ENCODE measurements around the gene UBN1.

DNA sequence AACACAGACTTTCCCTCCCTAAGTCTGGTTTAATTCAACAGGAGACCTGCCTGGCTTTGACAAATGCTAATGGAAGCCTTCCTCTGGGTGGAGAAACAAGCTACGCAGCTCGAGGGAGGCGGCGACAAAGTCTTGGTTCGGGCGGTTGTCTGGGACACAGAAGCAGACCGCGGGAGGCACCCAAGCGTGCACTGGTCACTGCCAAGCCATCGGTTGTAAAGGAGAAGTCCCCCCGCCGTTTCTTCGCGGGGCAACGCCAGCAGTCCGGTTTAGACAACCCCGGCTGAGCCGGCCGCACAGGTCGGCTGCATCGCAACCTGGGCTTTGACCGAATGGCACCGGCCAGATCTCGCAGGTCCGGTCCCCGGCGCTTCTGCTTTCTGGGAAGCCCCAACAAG lies 779 bp upstream of the UBN1 start:
- TF ChIP-seq, protein P1, sequence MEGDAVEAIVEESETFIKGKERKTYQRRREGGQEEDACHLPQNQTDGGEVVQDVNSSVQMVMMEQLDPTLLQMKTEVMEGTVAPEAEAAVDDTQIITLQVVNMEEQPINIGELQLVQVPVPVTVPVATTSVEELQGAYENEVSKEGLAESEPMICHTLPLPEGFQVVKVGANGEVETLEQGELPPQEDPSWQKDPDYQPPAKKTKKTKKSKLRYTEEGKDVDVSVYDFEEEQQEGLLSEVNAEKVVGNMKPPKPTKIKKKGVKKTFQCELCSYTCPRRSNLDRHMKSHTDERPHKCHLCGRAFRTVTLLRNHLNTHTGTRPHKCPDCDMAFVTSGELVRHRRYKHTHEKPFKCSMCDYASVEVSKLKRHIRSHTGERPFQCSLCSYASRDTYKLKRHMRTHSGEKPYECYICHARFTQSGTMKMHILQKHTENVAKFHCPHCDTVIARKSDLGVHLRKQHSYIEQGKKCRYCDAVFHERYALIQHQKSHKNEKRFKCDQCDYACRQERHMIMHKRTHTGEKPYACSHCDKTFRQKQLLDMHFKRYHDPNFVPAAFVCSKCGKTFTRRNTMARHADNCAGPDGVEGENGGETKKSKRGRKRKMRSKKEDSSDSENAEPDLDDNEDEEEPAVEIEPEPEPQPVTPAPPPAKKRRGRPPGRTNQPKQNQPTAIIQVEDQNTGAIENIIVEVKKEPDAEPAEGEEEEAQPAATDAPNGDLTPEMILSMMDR (IDR thresholded peaks at IDR 0.05) = no peak
- TF ChIP-seq POLR2A (IDR thresholded peaks at IDR 0.05) (no peak), POLR2AphosphoS5 (IDR thresholded peaks at IDR 0.05) (no peak)
